Endothelial cell (in vitro differentiated cells): ENCODE results near the gene RIC8B. TPM values are rescaled to one million over a fixed set of nuclear protein-coding genes. Genes with fewer than 3 reads are reported as not detected.

ENCODE experiments used
- DNase-seq: peaks from one replicate; pipeline ENCODE4 v3.0.0; 2021; ENCODE audit warnings: low spot score
- H3K27ac Mint-ChIP-seq: one replicate; pipeline ENCODE4 v1.8.0; 2021; ENCODE audit warnings: mixed read lengths, inconsistent platforms; ENCODE audit not compliant: unreplicated experiment
- H3K27me3 Mint-ChIP-seq: one replicate; pipeline ENCODE4 v1.8.0; 2021; ENCODE audit warnings: mild to moderate bottlenecking, moderate library complexity, mixed read lengths, inconsistent platforms; ENCODE audit not compliant: unreplicated experiment
- H3K36me3 Mint-ChIP-seq: one replicate; pipeline ENCODE4 v1.8.0; 2021; ENCODE audit warnings: mild to moderate bottlenecking, low read depth, mixed read lengths, inconsistent platforms; ENCODE audit not compliant: unreplicated experiment
- H3K4me1 Mint-ChIP-seq: one replicate; pipeline ENCODE4 v1.8.0; 2021; ENCODE audit warnings: mild to moderate bottlenecking, mixed read lengths, inconsistent platforms; ENCODE audit not compliant: unreplicated experiment
- H3K4me3 Mint-ChIP-seq: one replicate; pipeline ENCODE4 v1.8.0; 2021; ENCODE audit warnings: mild to moderate bottlenecking, mixed read lengths, inconsistent platforms; ENCODE audit not compliant: unreplicated experiment
- H3K9me3 Mint-ChIP-seq: one replicate; pipeline ENCODE4 v1.8.0; 2021; ENCODE audit warnings: mixed read lengths, inconsistent platforms; ENCODE audit not compliant: unreplicated experiment
- total RNA-seq: library from RNA; stranded (reverse); fragmentation: NEBNext Ultra II Directional; extraction: Animal tissue kit (Norgen Biotek cat#: 25700); gene quantifications from one replicate; pipeline ENCODE4 v1.2.1, GENCODE V29; 2021; ENCODE audit not compliant: unreplicated experiment
- TF ChIP-seq, protein P1 (sequence below): fragments of 200-600 bp; sonication (generic); IDR thresholded peaks from one replicate; pipeline ENCODE4 v1.5.0; 2021; ENCODE audit warnings: antibody characterized with exemption; ENCODE audit not compliant: unreplicated experiment

RIC8B gene
- total RNA-seq, 1 donor from 2014 or later = 14.0 TPM

DNA sequence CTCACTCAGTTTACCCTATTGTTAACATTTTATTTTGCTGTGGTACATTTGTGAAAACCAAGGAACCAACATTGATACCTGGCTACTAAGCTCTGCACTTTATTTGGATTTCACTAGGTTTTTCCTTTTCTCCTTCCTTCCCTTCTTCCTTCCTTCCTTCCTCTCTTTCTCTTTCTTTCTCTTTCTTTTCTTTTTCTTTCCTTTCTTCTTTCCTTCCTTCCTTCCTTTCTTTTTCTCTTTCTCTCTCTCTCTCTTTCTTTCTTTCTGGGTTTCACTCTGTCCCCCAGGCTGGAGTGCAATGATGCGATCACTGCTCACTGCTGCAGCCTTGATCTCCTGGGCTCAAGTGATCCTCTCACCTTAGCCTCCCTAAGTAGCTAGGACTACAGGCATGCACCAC is 152.2 kb downstream of the RIC8B start:
- Mint-ChIP-seq H3K27me3 (no peaks in the 10 kb centered on the region), H3K9me3 (no peaks in the 10 kb centered on the region), H3K27ac (no peak overlapping the region), H3K4me1 (no peaks in the 10 kb centered on the region), H3K4me3 (no peak overlapping the region), H3K36me3 (no peaks in the 10 kb centered on the region)
- TF ChIP-seq, protein P1, sequence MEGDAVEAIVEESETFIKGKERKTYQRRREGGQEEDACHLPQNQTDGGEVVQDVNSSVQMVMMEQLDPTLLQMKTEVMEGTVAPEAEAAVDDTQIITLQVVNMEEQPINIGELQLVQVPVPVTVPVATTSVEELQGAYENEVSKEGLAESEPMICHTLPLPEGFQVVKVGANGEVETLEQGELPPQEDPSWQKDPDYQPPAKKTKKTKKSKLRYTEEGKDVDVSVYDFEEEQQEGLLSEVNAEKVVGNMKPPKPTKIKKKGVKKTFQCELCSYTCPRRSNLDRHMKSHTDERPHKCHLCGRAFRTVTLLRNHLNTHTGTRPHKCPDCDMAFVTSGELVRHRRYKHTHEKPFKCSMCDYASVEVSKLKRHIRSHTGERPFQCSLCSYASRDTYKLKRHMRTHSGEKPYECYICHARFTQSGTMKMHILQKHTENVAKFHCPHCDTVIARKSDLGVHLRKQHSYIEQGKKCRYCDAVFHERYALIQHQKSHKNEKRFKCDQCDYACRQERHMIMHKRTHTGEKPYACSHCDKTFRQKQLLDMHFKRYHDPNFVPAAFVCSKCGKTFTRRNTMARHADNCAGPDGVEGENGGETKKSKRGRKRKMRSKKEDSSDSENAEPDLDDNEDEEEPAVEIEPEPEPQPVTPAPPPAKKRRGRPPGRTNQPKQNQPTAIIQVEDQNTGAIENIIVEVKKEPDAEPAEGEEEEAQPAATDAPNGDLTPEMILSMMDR = no peak
- no peak for DNase-seq

- TF ChIP-seq, protein P1 = no peak
- Mint-ChIP-seq H3K4me3 (no peak overlapping the region), H3K27me3 (peaks cover 3% of the 10 kb centered on the region), H3K4me1 (no peaks in the 10 kb centered on the region), H3K9me3 (no peaks in the 10 kb centered on the region), H3K27ac (no peak overlapping the region), H3K36me3 (peaks cover 4% of the 10 kb centered on the region)
- no peak for DNase-seq
Measured at GRCh38 chr12:106934277-106934676, 159.8 kb downstream of the RIC8B start.

Other genes starting within 250 kb of the RIC8B start
- not detected for gene RFX4, start 191.7 kb upstream of the RIC8B start, total RNA-seq
- gene TMEM263, start 181.2 kb downstream of the RIC8B start, total RNA-seq = 26.1 TPM
- gene MTERF2, start 212.5 kb downstream of the RIC8B start, total RNA-seq = 7.7 TPM